NCI-H2107 treated with DMSO at 0.1 percent for 48 hours (cell line): Measurements from ENCODE around the gene CYP4F11.
"Not testable (repeated sequence)": the region's sequence is repeated elsewhere in the genome, so short reads cannot be mapped to it uniquely, and the experiment has no call there.

Source experiments
- DNase-seq: peaks from one replicate; lab custom pipeline; 2025; ENCODE audit not compliant: unreplicated experiment; lab: John Stamatoyannopoulos, UW

CYP4F11 gene

GRCh38 chr19:15885167-15885566 lies 49.2 kb downstream of the CYP4F11 start:
- DNase-seq = no peak

DNA sequence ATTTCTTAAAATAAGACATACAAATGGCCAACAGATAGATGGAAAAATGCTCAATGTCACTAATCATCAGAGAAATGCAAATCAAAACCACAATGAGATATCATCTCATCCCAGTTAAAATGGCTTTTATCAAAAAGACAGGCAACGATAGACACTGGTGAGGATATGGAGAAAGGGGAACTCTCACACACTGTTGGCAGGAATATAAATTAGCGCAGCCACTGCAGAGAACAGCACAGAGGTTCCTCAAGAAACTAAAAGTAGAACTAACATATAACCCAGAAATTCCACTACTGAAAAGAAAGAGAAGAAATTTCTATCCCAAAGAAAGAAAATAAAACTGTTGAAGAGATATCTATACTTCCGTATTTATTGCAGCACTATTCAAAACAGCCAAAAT lies 51.0 kb downstream of the CYP4F11 start:
- not testable (repeated sequence) for DNase-seq

DNA sequence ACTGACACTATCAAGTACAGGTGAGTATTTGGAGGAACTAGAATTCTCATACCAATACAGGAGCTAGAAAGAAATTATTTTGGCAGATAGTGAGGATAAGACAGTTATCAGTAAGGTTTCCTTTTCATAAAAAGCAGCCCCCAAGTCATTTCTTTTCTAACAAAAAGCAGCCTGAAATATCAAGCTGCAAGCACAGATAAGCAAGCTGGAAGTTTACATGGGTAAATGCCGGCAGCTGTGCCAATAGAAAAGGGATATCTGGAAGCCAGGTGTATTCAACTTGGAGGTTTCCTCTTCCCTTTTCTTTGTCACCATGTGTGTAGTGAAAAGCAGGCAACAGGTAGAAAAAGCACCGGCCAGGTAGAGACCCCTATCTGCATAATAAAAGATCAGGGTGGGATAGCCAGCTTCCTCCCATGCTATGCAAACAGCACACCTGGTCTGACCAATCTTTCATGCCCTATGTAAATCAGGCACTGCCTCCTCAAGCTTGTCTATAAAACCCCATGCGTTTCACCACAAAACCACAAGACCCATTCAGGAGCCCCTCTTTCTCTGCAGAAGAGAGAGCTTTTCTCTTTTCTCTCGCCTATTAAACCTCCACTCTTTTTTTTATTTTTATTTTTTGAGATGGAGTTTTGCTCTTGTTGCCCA lies 59.4 kb downstream of the CYP4F11 start:
- no peak for DNase-seq

DNA sequence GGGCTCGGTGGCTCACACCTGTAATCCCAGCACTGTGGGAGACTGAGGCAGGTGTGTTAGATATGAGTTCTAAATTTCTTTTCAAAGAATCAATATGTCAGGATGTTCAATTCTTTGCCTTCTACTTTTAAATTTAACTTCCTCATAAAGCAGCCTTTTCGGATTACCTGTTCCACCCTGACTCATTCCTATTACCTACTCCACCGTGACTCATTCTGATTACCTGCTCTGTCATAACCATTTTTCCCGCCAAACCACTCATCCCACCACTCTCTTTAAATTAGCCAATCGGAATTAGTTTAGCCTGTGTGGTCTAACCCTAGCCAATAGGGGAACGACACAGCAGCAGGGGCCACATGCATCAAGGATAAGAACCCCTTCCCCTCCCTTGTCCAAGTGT lies 60.6 kb downstream of the CYP4F11 start:
- not testable (repeated sequence) for DNase-seq

DNA sequence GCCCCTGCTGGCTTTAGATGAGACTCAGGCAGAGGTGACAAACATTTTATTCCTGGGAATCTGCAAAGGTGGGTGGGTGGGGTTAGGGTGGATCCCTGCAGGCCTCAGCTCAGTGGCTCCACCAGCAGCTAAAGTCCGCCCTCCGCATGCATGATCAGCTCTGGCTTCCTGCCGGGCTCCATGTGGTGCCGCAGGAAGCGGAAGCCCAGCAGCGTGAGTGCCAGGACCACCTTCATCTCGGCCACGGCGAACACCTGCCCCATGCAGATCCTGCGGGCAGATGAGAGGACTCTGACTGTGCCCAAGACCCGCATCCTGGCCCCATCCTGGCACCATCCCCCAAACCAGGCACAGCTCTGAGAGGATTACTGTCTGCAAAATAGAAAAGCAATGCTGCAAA lies 62.8 kb downstream of the CYP4F11 start:
- DNase-seq = no peak

GRCh38 chr19:15869873-15870272 lies 64.5 kb downstream of the CYP4F11 start:
- DNase-seq = no peak

DNA sequence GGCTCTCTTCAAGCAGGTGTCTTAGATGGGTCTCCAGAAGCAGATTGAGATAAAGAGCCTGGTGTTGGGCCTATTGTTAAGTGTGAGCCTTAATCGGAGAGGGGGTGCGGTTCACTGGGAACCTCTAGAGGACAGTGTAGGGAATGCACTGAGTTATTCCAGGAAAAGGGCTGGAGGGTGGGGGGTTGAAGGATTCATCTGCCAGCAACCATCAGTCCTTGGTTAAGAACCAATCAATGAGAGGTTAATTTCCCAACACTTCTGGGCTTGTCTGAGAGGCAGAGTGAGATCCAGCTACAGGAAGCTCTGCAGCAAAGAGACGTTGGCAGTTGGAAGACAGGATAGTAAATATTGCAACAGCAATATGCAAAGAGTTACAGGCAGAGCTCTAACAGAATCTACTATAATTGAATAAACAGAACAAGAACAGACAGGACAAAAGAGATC lies 65.2 kb downstream of the CYP4F11 start:
- DNase-seq = peak; percentile 30

DNA sequence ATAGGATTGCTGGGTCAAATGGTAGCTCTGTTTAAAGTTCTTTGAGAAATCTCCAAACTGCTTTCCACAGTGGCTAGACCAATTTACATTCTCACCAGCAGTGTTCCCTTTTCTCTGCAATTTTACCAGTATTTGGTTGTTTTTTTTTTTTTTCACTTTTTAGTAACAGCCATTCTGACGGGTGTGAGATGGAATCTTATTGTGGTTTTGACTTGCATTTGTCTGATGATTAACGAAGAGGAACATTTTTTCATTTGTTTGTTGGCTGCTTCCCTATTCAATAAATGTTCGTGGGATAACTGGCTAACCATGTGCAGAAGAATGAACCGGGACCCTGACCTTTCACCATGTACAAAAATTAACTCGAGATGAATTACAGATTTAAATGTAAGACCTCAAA lies 67.7 kb downstream of the CYP4F11 start:
- no peak for DNase-seq

GRCh38 chr19:15864824-15865223 lies 69.5 kb downstream of the CYP4F11 start:
- no peak for DNase-seq

- DNase-seq = no peak
These were observed 71.1 kb downstream of the CYP4F11 start for GRCh38 chr19:15863272-15863671.

GRCh38 chr19:15862444-15862843 lies 71.9 kb downstream of the CYP4F11 start:
- no peak for DNase-seq
